SU-DHL-6 (cell line): ENCODE measurements around the gene ITPK1.

ENCODE experiments used
- H2AFZ ChIP-seq: fragments of 200-600 bp; sonication (generic); 2 replicates; pipeline ENCODE4 v1.6.1; 2014; ENCODE audit warnings: low read depth, mild to moderate bottlenecking, moderate library complexity, mixed read lengths, antibody characterized with exemption, low read length; ENCODE audit not compliant: severe bottlenecking
- H3F3A ChIP-seq: fragments of 200-600 bp; shearing (Covaris generic); 2 replicates; pipeline ENCODE4 v1.6.0; 2016; ENCODE audit warnings: antibody characterized with exemption, mild to moderate bottlenecking; ENCODE audit not compliant: insufficient read depth
- H3K27ac ChIP-seq: fragments of 200-600 bp; sonication (generic); 2 replicates; pipeline ENCODE4 v1.5.1; 2016; ENCODE audit warnings: low read depth, mild to moderate bottlenecking, low read length, moderate library complexity, mixed read lengths
- H3K27me3 ChIP-seq: fragments of 200-600 bp; sonication (generic), shearing (Covaris generic); 2 replicates; pipeline ENCODE4 v1.6.0; 2014; ENCODE audit warnings: mild to moderate bottlenecking, low read length
- H3K36me3 ChIP-seq: fragments of 200-600 bp; sonication (generic); 2 replicates; pipeline ENCODE4 v1.6.1; 2014; ENCODE audit warnings: mild to moderate bottlenecking, low read length, mixed read lengths
- H3K4me2 ChIP-seq: fragments of 300-600, 200-600 bp; shearing (Covaris generic), sonication (generic); 2 replicates; pipeline ENCODE4 v1.6.0; 2014; ENCODE audit warnings: low read length, low read depth, mild to moderate bottlenecking; ENCODE audit not compliant: poor library complexity, severe bottlenecking
- H3K4me3 ChIP-seq: fragments of 200-600 bp; sonication (generic); 2 replicates; pipeline ENCODE4 v1.5.1; 2014; ENCODE audit warnings: antibody characterized with exemption, low read length, mild to moderate bottlenecking, mixed read lengths; ENCODE audit not compliant: insufficient read depth, poor library complexity, severe bottlenecking
- H3K79me2 ChIP-seq: fragments of 200-600 bp; sonication (generic); 2 replicates; pipeline ENCODE4 v1.6.1; 2014; ENCODE audit warnings: mild to moderate bottlenecking, low read length, moderate library complexity; ENCODE audit not compliant: insufficient read depth
- H3K9ac ChIP-seq: fragments of 200-600 bp; sonication (generic); 2 replicates; pipeline ENCODE4 v1.7.0; 2014; ENCODE audit warnings: mild to moderate bottlenecking, low read length
- H3K9me2 ChIP-seq: fragments of 200-600 bp; sonication (generic); replicated peaks from 2 replicates; pipeline ENCODE4 v1.6.1; 2014; ENCODE audit warnings: low read length; ENCODE audit not compliant: insufficient read depth
- H3K9me3 ChIP-seq: fragments of 200-600 bp; sonication (generic); 2 replicates; pipeline ENCODE4 v1.6.1; 2014; ENCODE audit warnings: low read length, mixed read lengths; ENCODE audit not compliant: insufficient read depth
- H4K20me1 ChIP-seq: fragments of 200-600 bp; sonication (generic); 2 replicates; pipeline ENCODE4 v1.6.1; 2014; ENCODE audit warnings: low read depth, mild to moderate bottlenecking, antibody characterized with exemption, low read length, moderate library complexity, mixed read lengths
- EZH2phosphoT487 ChIP-seq: fragments of 200-600 bp; sonication (generic), shearing (Covaris generic); conservative IDR thresholded peaks from 2 replicates; pipeline ENCODE4 v1.6.1; 2018; ENCODE audit warnings: mild to moderate bottlenecking, antibody characterized with exemption, low read length, moderate library complexity, mixed read lengths
- TF ChIP-seq, protein P1 (sequence below): fragments of 200-600 bp; sonication (generic); IDR thresholded peaks from one replicate; pipeline ENCODE4 v1.5.1; 2017; ENCODE audit warnings: antibody characterized with exemption, mild to moderate bottlenecking, low read length, moderate library complexity; ENCODE audit not compliant: insufficient read depth, poor library complexity, severe bottlenecking

The ITPK1 gene

GRCh38 chr14:93024493-93024892, 91.2 kb downstream of the ITPK1 start:
- H2AFZ ChIP-seq, result no peak overlapping the region
- H3K36me3 ChIP-seq, result no peaks in the 10 kb centered on the region
- H3K4me2 ChIP-seq, result no peak overlapping the region
- H3K9ac ChIP-seq, result no peak overlapping the region
- no peak overlapping the region for H3K4me3 ChIP-seq
- no peaks in the 10 kb centered on the region for H3F3A ChIP-seq
- no peaks in the 10 kb centered on the region for H3K9me3 ChIP-seq
- no peaks in the 10 kb centered on the region for H3K27me3 ChIP-seq
- H3K9me2 ChIP-seq, result no peaks in the 10 kb centered on the region
- no peaks in the 10 kb centered on the region for H4K20me1 ChIP-seq
- H3K79me2 ChIP-seq, result no peaks in the 10 kb centered on the region
- TF ChIP-seq, protein P1, sequence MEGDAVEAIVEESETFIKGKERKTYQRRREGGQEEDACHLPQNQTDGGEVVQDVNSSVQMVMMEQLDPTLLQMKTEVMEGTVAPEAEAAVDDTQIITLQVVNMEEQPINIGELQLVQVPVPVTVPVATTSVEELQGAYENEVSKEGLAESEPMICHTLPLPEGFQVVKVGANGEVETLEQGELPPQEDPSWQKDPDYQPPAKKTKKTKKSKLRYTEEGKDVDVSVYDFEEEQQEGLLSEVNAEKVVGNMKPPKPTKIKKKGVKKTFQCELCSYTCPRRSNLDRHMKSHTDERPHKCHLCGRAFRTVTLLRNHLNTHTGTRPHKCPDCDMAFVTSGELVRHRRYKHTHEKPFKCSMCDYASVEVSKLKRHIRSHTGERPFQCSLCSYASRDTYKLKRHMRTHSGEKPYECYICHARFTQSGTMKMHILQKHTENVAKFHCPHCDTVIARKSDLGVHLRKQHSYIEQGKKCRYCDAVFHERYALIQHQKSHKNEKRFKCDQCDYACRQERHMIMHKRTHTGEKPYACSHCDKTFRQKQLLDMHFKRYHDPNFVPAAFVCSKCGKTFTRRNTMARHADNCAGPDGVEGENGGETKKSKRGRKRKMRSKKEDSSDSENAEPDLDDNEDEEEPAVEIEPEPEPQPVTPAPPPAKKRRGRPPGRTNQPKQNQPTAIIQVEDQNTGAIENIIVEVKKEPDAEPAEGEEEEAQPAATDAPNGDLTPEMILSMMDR, result no peak
- TF ChIP-seq EZH2phosphoT487, result no peak
- no peak overlapping the region for H3K27ac ChIP-seq

DNA sequence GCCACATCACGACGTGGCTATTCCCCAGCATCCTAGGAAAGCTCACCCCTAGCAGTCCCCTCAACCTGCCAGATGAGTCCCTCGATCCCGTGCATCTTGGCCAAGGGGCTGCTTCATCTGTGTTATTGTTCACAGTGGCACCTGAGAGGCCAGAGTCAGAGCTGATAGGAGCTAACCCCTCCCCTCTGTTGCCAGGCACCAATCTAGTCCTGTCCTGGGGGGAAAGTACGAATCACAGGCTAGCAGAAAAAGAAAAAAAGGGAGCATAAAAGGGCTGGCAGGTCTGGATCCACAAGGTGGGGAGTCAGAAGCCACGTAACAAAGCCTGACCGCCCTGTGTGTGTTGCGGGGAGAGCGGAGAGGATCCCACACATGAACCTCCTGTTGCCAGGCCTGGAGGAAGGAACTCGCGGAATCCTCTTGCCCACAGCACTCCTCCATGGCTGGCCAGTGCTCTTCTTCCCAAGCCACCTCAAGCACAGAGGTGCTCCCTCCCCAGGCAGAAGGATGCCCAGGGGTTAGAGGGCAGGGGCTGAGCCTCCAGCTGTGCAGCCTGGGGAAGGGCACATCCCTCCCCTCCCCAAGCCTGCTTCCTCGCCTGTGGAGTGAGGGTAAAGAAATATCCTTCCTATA, 91.8 kb downstream of the ITPK1 start:
- H3K4me3 ChIP-seq, result no peak overlapping the region
- H3K9me2 ChIP-seq, result no peaks in the 10 kb centered on the region
- H4K20me1 ChIP-seq, result no peaks in the 10 kb centered on the region
- no peak overlapping the region for H3K9ac ChIP-seq
- TF ChIP-seq EZH2phosphoT487, result no peak
- TF ChIP-seq, protein P1, result no peak
- H3K36me3 ChIP-seq, result no peaks in the 10 kb centered on the region
- no peaks in the 10 kb centered on the region for H3K79me2 ChIP-seq
- no peaks in the 10 kb centered on the region for H3F3A ChIP-seq
- H2AFZ ChIP-seq, result no peak overlapping the region
- no peaks in the 10 kb centered on the region for H3K9me3 ChIP-seq
- H3K27ac ChIP-seq, result no peak overlapping the region
- no peak overlapping the region for H3K4me2 ChIP-seq
- no peaks in the 10 kb centered on the region for H3K27me3 ChIP-seq

- Histone ChIP-seq H3K9ac (no peak overlapping the region), H3K4me3 (no peak overlapping the region), H4K20me1 (no peaks in the 10 kb centered on the region), H3K79me2 (no peaks in the 10 kb centered on the region), H3K4me2 (no peak overlapping the region), H3K27me3 (no peaks in the 10 kb centered on the region), H3K9me2 (no peaks in the 10 kb centered on the region), H3K9me3 (no peaks in the 10 kb centered on the region), H3K27ac (no peak overlapping the region), H2AFZ (no peak overlapping the region), H3F3A (no peaks in the 10 kb centered on the region), H3K36me3 (no peaks in the 10 kb centered on the region)
- TF ChIP-seq, protein P1, result no peak
- no peak for TF ChIP-seq EZH2phosphoT487
Measured at GRCh38 chr14:93023039-93023438, 92.7 kb downstream of the ITPK1 start.
